SK-N-SH (cell line): ENCODE measurements around the gene FRMD4B. TPM values are rescaled to one million over a fixed set of nuclear protein-coding genes. Genes with fewer than 3 reads are reported as not detected.

Experiments
- CTCF ChIA-PET: fragments of 300-600, 350-600 bp; formaldehyde crosslinking; extraction: SDS; loops from one replicate; lab custom pipeline; 2021; lab: Yijun Ruan, JAX
- POLR2A ChIA-PET: fragments of 350-600 bp; sonication (Branson Sonifier 250); formaldehyde crosslinking; extraction: SDS; loops from one replicate; lab custom pipeline; 2020; ENCODE audit warnings: antibody characterized with exemption, inconsistent platforms; lab: Yijun Ruan, JAX
- DNase-seq: peaks from one replicate; pipeline ENCODE4 v3.0.0; 2012
- H2AFZ ChIP-seq: fragments of 200-600 bp; sonication (generic); 2 replicates; pipeline ENCODE4 v1.8.1; 2016; ENCODE audit warnings: antibody characterized with exemption, mild to moderate bottlenecking, low read depth
- H3F3A ChIP-seq: fragments of 200-600 bp; sonication (generic); replicated peaks from 2 replicates; pipeline ENCODE3; 2016; ENCODE audit warnings: antibody characterized with exemption, mild to moderate bottlenecking; ENCODE audit not compliant: insufficient read depth
- H3K27ac ChIP-seq, 2 experiments: fragments of 200-500 bp in 1 of 2; fragments of 200-600 bp in 1 of 2; sonication (Bioruptor generic) in 1 of 2; sonication (generic), shearing (Covaris generic) in 1 of 2; 2 replicates each; pipeline versions ENCODE4 v1.5.1 to v1.6.1; 2014 to 2016; ENCODE audit warnings: low read depth in 2 of 2, inconsistent platforms in 1 of 2, low read length in 1 of 2, mild to moderate bottlenecking in 1 of 2, mixed read lengths in 1 of 2
- H3K27me3 ChIP-seq: fragments of 200-600 bp; sonication (generic), shearing (Covaris generic); 2 replicates; pipeline ENCODE4 v1.6.1; 2016; ENCODE audit warnings: mixed run types; ENCODE audit not compliant: insufficient read depth
- H3K36me3 ChIP-seq, 2 experiments: fragments of 200-500 bp in 1 of 2; fragments of 200-600 bp in 1 of 2; sonication (Bioruptor generic) in 1 of 2; sonication (generic) in 1 of 2; replicated peaks in 1 of 2; 2 replicates each; pipeline versions ENCODE3 to v1.5.1; 2014 to 2016; ENCODE audit warnings: low read length in 1 of 2, mild to moderate bottlenecking in 1 of 2; ENCODE audit not compliant: insufficient read depth in 2 of 2, control insufficient read depth in 1 of 2
- H3K4me1 ChIP-seq, 2 experiments: fragments of 200-500 bp in 1 of 2; fragments of 200-600 bp in 1 of 2; sonication (Bioruptor generic) in 1 of 2; sonication (generic), shearing (Covaris generic) in 1 of 2; 2 replicates each; pipeline versions ENCODE4 v1.5.1 to v1.6.1; 2014 to 2016; ENCODE audit warnings: low read depth in 1 of 2, low read length in 1 of 2, mixed run types in 1 of 2; ENCODE audit not compliant: insufficient read depth in 2 of 2, control insufficient read depth in 1 of 2
- H3K4me2 ChIP-seq: fragments of 200-600 bp; sonication (generic), shearing (Covaris generic); 2 replicates; pipeline ENCODE4 v1.6.1; 2017; ENCODE audit warnings: mixed run types
- H3K4me3 ChIP-seq, 2 experiments: fragments of 200-500 bp in 1 of 2; fragments of 200-600 bp in 1 of 2; sonication (Bioruptor generic) in 1 of 2; sonication (generic), shearing (Covaris generic) in 1 of 2; 2 replicates each; pipeline versions ENCODE4 v1.5.1 to v1.8.1; 2014 to 2016; ENCODE audit warnings: low read depth in 2 of 2, inconsistent platforms in 1 of 2, low read length in 1 of 2, mild to moderate bottlenecking in 1 of 2, mixed read lengths in 1 of 2, moderate library complexity in 1 of 2
- H3K79me2 ChIP-seq: fragments of 200-600 bp; sonication (generic); 2 replicates; pipeline ENCODE4 v1.8.1; 2017; ENCODE audit warnings: mild to moderate bottlenecking; ENCODE audit not compliant: insufficient read depth
- H3K9ac ChIP-seq: fragments of 200-600 bp; sonication (generic); 2 replicates; pipeline ENCODE4 v1.6.1; 2017; ENCODE audit warnings: mixed run types
- H3K9me2 ChIP-seq: fragments of 200-600 bp; sonication (generic); 2 replicates; pipeline ENCODE4 v1.6.1; 2017; ENCODE audit warnings: mixed run types
- H3K9me3 ChIP-seq: fragments of 200-600 bp; sonication (generic); 2 replicates; pipeline ENCODE4 v1.6.1; 2017; ENCODE audit warnings: mixed run types, mild to moderate bottlenecking, moderate library complexity
- H4K20me1 ChIP-seq: fragments of 200-600 bp; sonication (generic); 2 replicates; pipeline ENCODE4 v1.6.1; 2017; ENCODE audit warnings: mild to moderate bottlenecking, mixed run types; ENCODE audit not compliant: insufficient read depth
- CHD2 ChIP-seq: fragments of 150-350 bp; IDR thresholded peaks from 2 replicates; pipeline ENCODE4 v1.6.1; 2018; ENCODE audit warnings: low read length; ENCODE audit not compliant: partially characterized antibody
- ELF1 ChIP-seq: IDR thresholded peaks from 2 replicates; pipeline ENCODE4 v1.4.0; 2012
- EP300 ChIP-seq, 2 experiments: IDR thresholded peaks; 2 replicates each; pipeline versions ENCODE4 v1.4.0 to v1.6.1; 2012; ENCODE audit warnings: borderline replicate concordance in 1 of 2, low read depth in 1 of 2, low read length in 1 of 2
- FOSL2 ChIP-seq: IDR thresholded peaks from 2 replicates; pipeline ENCODE4 v1.4.0; 2012; ENCODE audit warnings: low read depth, mild to moderate bottlenecking, moderate library complexity, borderline replicate concordance
- FOXM1 ChIP-seq: IDR thresholded peaks from 2 replicates; pipeline ENCODE4 v1.4.0; 2012; ENCODE audit warnings: low read depth, mild to moderate bottlenecking
- GABPA ChIP-seq: IDR thresholded peaks from 2 replicates; pipeline ENCODE4 v1.4.0; 2012; ENCODE audit warnings: low read depth, mild to moderate bottlenecking
- GATA2 ChIP-seq: sonication (generic); formaldehyde crosslinking; IDR thresholded peaks from 2 replicates; pipeline ENCODE4 v1.5.0; 2020; ENCODE audit warnings: mild to moderate bottlenecking, missing genetic modification reagents
- JUND ChIP-seq: IDR thresholded peaks from 2 replicates; pipeline ENCODE4 v1.4.0; 2012
- MEF2A ChIP-seq: IDR thresholded peaks from 2 replicates; pipeline ENCODE4 v1.4.0; 2012; ENCODE audit warnings: low read depth, borderline replicate concordance
- MXI1 ChIP-seq: IDR thresholded peaks from 2 replicates; pipeline ENCODE4 v1.6.1; 2012; ENCODE audit warnings: mild to moderate bottlenecking, low read depth, low read length, improper control_type of control experiment
- NFIC ChIP-seq: IDR thresholded peaks from 2 replicates; pipeline ENCODE4 v1.4.0; 2012; ENCODE audit warnings: borderline replicate concordance
- RAD21 ChIP-seq: IDR thresholded peaks from 2 replicates; pipeline ENCODE4 v1.6.1; 2012; ENCODE audit warnings: mild to moderate bottlenecking, low read length
- RCOR1 ChIP-seq: fragments of 150-350 bp; IDR thresholded peaks from 2 replicates; pipeline ENCODE4 v1.6.1; 2017; ENCODE audit warnings: antibody characterized with exemption, low read length
- RFX5 ChIP-seq: IDR thresholded peaks from 2 replicates; pipeline ENCODE4 v1.6.1; 2012; ENCODE audit warnings: mild to moderate bottlenecking, improper control_type of control experiment, low read length
- WGBS: methylation state at CpG from one replicate; pipeline ENCODE4 v1.1.6; 2017; ENCODE audit warnings: low lambda C conversion rate; 5-methylcytosine and 5-hydroxymethylcytosine counted together
- polyA plus RNA-seq, 3 experiments: library from polyadenylated mRNA; depleted of rRNA; stranded (reverse); fragments of >200 nt; gene quantifications; 2 replicates each; pipeline ENCODE4 v1.2.3, GENCODE V29; 2012
- TF ChIP-seq, protein P1 (sequence below): IDR thresholded peaks from 2 replicates; pipeline ENCODE4 v1.4.0; 2012; ENCODE audit warnings: low read depth, borderline replicate concordance
- TF ChIP-seq, protein P2 (sequence below): fragments of 150-350 bp; IDR thresholded peaks from 2 replicates; pipeline ENCODE4 v1.6.1; 2017; ENCODE audit warnings: antibody characterized with exemption, low read length, low read depth, borderline replicate concordance
- TF ChIP-seq, protein P3 (sequence below): fragments of 200-600 bp; sonication (generic); IDR thresholded peaks from 2 replicates; pipeline ENCODE4 v1.6.1; 2017; ENCODE audit warnings: antibody characterized with exemption, mild to moderate bottlenecking, moderate library complexity
- TF ChIP-seq, protein P4 (sequence below): IDR thresholded peaks from 2 replicates; pipeline ENCODE4; 2012
- TF ChIP-seq, protein P5 (sequence below): IDR thresholded peaks from 2 replicates; pipeline ENCODE4 v1.6.1; 2012; ENCODE audit warnings: mild to moderate bottlenecking, low read depth, low read length, moderate library complexity

Gene FRMD4B
- polyA plus RNA-seq, 1 of the 3 experiments (the other 2 are of a cell fraction), result 0.53 TPM

DNA sequence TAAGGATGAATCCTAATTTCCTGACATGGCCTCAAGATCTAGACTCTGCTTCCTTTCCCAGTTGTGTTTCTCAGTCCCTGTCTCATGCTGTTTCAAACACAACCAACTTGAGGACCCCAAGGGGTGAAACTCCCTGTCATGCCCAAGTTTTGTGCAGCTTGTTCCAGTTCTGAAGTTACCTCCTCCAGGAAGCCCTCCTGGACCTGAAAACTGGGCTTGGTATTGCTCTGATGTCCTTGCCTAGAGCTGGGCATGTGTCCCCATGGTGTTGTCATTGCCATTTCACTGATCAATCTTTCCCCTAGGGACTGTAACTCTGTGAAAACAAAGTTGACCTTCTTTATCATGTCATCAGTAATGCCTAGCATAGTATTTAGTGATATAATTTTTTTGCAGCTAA, 257.4 kb downstream of the FRMD4B start:
- H3K4me1 ChIP-seq, result no peaks in the 10 kb centered on the region
- ChIA-PET CTCF (interaction anchor here (0.8 to 1.1 kb wide), 2 partner anchors 11 to 33 kb away, joined by 3 read pairs; no protein-coding TSS in a partner anchor), POLR2A (no interaction called here)
- no peaks in the 10 kb centered on the region for H3K27me3 ChIP-seq
- DNase-seq, result no peak
- no peaks in the 10 kb centered on the region for H3K36me3 ChIP-seq
- no peak overlapping the region for H2AFZ ChIP-seq
- H3K27ac ChIP-seq, result no peak overlapping the region
- H3K4me2 ChIP-seq, result no peak overlapping the region
- no peaks in the 10 kb centered on the region for H3K79me2 ChIP-seq
- TF ChIP-seq JUND (no peak), ELF1 (no peak), RFX5 (no peak)
- TF ChIP-seq, protein P1, sequence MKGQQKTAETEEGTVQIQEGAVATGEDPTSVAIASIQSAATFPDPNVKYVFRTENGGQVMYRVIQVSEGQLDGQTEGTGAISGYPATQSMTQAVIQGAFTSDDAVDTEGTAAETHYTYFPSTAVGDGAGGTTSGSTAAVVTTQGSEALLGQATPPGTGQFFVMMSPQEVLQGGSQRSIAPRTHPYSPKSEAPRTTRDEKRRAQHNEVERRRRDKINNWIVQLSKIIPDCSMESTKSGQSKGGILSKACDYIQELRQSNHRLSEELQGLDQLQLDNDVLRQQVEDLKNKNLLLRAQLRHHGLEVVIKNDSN, result no peak
- TF ChIP-seq, protein P2, sequence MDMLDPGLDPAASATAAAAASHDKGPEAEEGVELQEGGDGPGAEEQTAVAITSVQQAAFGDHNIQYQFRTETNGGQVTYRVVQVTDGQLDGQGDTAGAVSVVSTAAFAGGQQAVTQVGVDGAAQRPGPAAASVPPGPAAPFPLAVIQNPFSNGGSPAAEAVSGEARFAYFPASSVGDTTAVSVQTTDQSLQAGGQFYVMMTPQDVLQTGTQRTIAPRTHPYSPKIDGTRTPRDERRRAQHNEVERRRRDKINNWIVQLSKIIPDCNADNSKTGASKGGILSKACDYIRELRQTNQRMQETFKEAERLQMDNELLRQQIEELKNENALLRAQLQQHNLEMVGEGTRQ, result no peak
- TF ChIP-seq, protein P3, sequence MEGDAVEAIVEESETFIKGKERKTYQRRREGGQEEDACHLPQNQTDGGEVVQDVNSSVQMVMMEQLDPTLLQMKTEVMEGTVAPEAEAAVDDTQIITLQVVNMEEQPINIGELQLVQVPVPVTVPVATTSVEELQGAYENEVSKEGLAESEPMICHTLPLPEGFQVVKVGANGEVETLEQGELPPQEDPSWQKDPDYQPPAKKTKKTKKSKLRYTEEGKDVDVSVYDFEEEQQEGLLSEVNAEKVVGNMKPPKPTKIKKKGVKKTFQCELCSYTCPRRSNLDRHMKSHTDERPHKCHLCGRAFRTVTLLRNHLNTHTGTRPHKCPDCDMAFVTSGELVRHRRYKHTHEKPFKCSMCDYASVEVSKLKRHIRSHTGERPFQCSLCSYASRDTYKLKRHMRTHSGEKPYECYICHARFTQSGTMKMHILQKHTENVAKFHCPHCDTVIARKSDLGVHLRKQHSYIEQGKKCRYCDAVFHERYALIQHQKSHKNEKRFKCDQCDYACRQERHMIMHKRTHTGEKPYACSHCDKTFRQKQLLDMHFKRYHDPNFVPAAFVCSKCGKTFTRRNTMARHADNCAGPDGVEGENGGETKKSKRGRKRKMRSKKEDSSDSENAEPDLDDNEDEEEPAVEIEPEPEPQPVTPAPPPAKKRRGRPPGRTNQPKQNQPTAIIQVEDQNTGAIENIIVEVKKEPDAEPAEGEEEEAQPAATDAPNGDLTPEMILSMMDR, result no peak
- H3K9me3 ChIP-seq, result no peaks in the 10 kb centered on the region
- H3K9me2 ChIP-seq, result no peaks in the 10 kb centered on the region
- no peak overlapping the region for H3K9ac ChIP-seq
- H4K20me1 ChIP-seq, result no peaks in the 10 kb centered on the region
- H3F3A ChIP-seq, result no peaks in the 10 kb centered on the region
- no peak overlapping the region for H3K4me3 ChIP-seq

DNA sequence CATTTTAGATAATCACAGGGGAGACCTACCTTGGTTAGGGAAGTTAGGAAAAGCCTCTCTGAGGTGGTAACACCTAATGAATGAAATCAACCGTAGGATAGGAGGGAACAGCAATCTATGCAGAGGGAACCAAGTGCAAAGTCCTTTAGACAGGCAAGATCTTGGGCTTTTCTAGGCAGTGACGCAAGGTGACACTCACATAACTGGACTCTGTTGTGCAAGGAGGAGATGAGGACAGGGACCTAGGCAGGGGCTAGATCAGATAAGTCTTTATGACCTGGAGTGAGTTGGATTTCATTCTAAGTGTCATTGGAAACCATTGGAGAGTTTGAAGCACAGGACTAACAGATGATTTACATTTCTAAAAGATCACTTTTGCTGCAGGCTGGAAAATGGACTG, 258.9 kb downstream of the FRMD4B start:
- Histone ChIP-seq H3K9me2 (no peaks in the 10 kb centered on the region), H3K36me3 (no peaks in the 10 kb centered on the region), H4K20me1 (no peaks in the 10 kb centered on the region), H3K4me2 (no peak overlapping the region), H3K79me2 (no peaks in the 10 kb centered on the region), H2AFZ (no peak overlapping the region), H3K27ac (no peak overlapping the region), H3K9ac (no peak overlapping the region), H3K27me3 (no peaks in the 10 kb centered on the region), H3K4me3 (no peak overlapping the region), H3K4me1 (no peaks in the 10 kb centered on the region), H3K9me3 (no peaks in the 10 kb centered on the region), H3F3A (no peaks in the 10 kb centered on the region)
- 87% methylated on average over 2 of the region's 2 CpGs for WGBS
- CTCF ChIA-PET, result interaction anchor here (0.7 to 1.6 kb wide), 2 partner anchors 184 to 296 kb away, joined by 3 read pairs; no protein-coding TSS in a partner anchor
- DNase-seq, result no peak
- POLR2A ChIA-PET, result no interaction called here
- no peak for TF ChIP-seq RCOR1
- no peak for TF ChIP-seq EP300 (IDR thresholded peaks at IDR 0.05; ENCODE audit: borderline replicate concordance in 1 of 2, low read depth in 1 of 2, low read length in 1 of 2)
- TF ChIP-seq FOSL2, result no peak
- no peak for TF ChIP-seq ELF1
- TF ChIP-seq MXI1, result no peak
- TF ChIP-seq JUND, result no peak
- TF ChIP-seq NFIC, result no peak
- TF ChIP-seq FOXM1, result no peak
- no peak for TF ChIP-seq CHD2
- no peak for TF ChIP-seq GABPA
- no peak for TF ChIP-seq GATA2 (CRISPR knock-in tag)
- TF ChIP-seq MEF2A, result no peak
- TF ChIP-seq, protein P4, sequence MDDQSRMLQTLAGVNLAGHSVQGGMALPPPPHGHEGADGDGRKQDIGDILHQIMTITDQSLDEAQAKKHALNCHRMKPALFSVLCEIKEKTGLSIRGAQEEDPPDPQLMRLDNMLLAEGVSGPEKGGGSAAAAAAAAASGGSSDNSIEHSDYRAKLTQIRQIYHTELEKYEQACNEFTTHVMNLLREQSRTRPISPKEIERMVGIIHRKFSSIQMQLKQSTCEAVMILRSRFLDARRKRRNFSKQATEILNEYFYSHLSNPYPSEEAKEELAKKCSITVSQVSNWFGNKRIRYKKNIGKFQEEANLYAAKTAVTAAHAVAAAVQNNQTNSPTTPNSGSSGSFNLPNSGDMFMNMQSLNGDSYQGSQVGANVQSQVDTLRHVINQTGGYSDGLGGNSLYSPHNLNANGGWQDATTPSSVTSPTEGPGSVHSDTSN, result no peak
- TF ChIP-seq RFX5, result no peak
- no peak for TF ChIP-seq RAD21
- TF ChIP-seq, protein P2, result no peak
- TF ChIP-seq, protein P5, sequence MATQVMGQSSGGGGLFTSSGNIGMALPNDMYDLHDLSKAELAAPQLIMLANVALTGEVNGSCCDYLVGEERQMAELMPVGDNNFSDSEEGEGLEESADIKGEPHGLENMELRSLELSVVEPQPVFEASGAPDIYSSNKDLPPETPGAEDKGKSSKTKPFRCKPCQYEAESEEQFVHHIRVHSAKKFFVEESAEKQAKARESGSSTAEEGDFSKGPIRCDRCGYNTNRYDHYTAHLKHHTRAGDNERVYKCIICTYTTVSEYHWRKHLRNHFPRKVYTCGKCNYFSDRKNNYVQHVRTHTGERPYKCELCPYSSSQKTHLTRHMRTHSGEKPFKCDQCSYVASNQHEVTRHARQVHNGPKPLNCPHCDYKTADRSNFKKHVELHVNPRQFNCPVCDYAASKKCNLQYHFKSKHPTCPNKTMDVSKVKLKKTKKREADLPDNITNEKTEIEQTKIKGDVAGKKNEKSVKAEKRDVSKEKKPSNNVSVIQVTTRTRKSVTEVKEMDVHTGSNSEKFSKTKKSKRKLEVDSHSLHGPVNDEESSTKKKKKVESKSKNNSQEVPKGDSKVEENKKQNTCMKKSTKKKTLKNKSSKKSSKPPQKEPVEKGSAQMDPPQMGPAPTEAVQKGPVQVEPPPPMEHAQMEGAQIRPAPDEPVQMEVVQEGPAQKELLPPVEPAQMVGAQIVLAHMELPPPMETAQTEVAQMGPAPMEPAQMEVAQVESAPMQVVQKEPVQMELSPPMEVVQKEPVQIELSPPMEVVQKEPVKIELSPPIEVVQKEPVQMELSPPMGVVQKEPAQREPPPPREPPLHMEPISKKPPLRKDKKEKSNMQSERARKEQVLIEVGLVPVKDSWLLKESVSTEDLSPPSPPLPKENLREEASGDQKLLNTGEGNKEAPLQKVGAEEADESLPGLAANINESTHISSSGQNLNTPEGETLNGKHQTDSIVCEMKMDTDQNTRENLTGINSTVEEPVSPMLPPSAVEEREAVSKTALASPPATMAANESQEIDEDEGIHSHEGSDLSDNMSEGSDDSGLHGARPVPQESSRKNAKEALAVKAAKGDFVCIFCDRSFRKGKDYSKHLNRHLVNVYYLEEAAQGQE, result no peak
